IPS-18c (cell line): ENCODE data around the gene CADM1.

Source experiments
- H3K4me3 ChIP-seq: 2 replicates; pipeline ENCODE4 v1.7.0; 2013; ENCODE audit warnings: low read depth, mild to moderate bottlenecking, low read length, moderate library complexity; ENCODE audit not compliant: insufficient read depth
- H3K9me3 ChIP-seq: one replicate; pipeline ENCODE4 v1.6.1; 2013; ENCODE audit warnings: mild to moderate bottlenecking, low read length, moderate library complexity; ENCODE audit not compliant: control insufficient read depth, insufficient read depth

Gene CADM1

DNA sequence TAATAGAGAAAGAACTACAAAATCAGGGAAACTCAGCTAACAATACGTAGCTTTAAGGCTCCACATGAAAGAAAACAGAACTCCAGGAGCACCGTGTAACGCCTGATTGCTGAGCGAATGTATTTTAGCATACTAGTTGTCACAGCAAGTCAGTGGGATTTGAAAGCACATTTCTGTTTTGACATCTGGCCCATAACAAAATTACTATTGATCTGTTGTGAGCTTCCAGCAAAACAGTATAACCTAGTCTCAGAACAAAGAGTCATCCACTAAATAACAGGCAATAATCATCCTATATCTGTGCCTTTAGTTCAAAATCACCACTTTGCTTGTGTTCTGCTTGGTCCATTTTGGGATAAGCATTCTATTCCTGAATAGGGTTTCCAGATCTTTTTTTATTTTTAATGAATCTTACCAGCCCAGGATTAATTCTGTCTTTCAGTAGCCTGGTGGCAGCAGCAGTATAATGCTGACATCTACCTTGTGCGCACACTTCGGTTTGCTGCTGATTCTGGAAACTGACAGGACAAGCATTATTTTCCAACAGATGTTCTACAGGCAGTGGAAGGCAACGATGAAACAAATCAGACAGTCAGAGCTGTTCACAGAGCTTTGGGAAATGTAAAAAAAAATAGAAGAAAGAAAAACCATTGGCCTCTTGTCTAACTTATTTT, 66.2 kb downstream of the CADM1 start:
- Histone ChIP-seq H3K9me3 (no peaks in the 10 kb centered on the region), H3K4me3 (no peak overlapping the region)

DNA sequence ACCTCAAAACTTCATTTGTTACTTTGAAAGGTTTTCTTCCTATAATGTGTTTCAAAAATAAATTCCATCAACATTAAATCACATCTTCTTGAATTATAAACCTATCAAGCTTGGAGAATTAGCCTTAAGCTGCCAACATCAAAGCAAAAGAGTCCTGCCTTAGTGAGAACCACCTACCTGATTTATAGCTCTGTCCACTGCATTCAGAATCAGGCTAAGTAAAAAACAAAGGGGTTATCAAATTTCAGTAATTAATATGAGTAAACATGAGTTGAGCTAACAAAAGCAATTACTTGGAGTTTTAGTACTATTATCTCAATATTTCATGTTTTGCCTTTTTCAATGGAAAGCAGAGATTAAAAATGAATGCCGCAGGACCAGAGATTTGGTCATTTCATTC, 73.9 kb downstream of the CADM1 start:
- Histone ChIP-seq H3K9me3 (no peaks in the 10 kb centered on the region), H3K4me3 (no peak overlapping the region)

DNA sequence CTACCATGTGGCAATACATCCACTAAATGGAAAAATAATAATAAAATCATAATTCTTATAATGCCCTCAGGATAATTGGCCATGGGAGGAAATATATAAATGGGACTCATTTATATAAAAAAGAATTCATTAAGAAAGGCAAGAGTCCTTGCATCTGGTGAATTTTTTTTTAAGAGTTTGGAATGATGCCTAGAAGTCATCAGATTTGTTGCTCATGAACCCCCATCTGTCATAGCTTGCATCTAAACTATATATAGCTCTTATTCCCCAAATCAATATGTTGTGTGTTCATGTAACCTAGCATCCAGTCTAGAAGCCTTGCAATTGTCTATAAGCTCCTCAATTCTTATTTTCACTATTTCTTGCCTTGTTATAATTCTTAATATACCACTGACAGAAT, 75.9 kb downstream of the CADM1 start:
- no peak overlapping the region for H3K4me3 ChIP-seq
- no peaks in the 10 kb centered on the region for H3K9me3 ChIP-seq

DNA sequence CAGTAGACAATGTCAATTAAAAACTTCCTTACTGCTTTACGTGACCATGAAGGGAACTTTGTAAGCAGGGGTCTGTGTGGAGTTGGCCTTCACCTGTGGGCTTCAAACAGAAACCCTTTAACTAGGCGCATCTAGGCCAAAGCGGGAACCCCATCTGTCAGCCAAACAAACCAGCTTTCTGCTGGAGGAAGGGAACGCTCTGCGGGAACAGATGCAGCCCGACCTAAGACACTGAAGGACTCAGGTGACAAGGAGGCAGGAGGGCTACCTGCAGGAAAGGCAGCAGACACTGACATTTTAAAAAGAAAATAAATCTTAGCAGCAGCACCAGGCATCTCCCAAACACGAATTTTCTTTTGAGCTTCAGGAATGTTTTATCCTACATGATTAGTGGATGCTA, 78.4 kb downstream of the CADM1 start:
- H3K9me3 ChIP-seq = no peaks in the 10 kb centered on the region
- H3K4me3 ChIP-seq = no peak overlapping the region

DNA sequence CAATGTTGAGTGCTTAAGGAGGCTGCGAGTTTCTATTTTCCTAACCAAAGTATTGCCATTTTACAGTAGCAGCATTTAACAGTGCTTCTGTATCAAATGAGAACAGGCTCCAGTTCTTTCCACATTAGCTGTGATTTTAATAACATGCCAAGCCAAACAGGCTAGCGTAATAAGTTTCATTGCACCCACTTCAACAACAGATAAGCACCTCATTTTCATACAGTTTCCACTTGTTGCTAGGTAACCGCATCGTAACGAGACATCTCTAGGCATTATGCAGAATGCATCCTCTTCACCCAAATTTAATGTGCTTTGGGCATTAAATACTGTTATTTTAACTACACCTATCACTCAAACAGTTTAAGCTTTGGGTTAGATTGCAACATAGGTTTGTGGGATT, 79.0 kb downstream of the CADM1 start:
- Histone ChIP-seq H3K9me3 (no peaks in the 10 kb centered on the region), H3K4me3 (no peak overlapping the region)

DNA sequence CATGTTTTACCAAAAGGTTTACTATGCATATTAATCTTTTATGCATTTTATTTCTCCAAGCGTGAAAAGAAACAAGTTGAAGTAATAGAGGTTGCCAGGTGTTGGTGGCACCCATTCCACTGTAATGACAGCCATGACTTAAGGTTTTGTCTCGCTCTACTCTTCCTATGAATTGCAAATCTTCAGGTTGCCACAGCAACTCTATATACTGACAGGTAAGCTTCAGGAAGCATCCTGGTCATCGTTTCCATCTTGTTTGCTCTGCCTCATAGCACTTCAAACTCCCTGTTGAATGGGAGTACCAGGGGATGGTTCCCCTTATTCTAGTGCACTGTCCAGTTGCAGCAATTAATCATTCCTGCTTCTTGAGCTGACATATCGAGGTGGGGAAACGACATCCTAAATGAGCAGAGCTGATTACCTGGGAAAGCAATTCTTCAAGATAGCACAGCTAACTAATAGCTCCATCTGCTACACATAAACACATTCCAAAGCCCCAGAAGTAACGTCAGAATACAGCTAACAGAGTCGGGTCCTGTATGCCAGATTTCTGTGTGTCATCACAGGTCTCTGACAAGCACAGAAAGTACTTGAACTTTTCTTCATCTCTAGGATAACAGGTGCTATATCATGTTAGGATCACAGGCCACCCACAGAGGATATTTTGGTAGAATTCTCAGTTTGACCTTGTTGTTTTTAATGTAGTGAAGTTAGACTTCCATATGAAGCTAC, 80.3 kb downstream of the CADM1 start:
- no peaks in the 10 kb centered on the region for H3K9me3 ChIP-seq
- no peak overlapping the region for H3K4me3 ChIP-seq

DNA sequence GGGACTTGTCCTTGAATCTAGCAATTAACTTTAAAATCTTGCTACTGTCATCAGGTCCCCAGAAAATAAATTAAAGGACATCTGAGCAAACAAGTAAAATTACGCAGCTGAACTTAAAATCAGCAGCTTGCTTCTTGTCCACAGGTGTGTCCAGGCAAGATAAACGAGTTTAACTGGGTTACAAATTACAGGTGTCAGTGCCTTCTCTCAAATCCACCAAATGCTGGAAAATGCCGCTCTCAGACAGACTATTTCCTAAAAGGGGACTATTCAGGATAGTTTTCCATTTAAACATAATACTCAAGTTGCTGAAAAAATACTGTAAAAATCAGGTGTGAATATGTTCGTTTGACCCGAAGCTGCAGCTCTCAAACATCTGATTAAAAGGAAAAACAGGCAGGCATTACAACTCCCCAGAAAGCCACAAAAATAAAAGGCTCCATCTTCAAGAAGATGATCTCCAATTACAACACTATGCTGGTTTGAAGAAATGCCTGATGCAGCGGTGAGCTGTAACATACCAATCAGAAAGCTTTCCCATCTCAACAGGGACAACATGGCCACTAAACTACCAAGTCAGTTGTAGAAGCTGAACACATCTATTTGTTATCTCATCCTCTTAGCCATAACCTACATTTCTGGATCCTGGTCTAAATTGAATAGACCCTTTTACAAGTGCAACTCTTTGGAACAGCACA, 82.1 kb downstream of the CADM1 start:
- no peaks in the 10 kb centered on the region for H3K9me3 ChIP-seq
- no peak overlapping the region for H3K4me3 ChIP-seq

DNA sequence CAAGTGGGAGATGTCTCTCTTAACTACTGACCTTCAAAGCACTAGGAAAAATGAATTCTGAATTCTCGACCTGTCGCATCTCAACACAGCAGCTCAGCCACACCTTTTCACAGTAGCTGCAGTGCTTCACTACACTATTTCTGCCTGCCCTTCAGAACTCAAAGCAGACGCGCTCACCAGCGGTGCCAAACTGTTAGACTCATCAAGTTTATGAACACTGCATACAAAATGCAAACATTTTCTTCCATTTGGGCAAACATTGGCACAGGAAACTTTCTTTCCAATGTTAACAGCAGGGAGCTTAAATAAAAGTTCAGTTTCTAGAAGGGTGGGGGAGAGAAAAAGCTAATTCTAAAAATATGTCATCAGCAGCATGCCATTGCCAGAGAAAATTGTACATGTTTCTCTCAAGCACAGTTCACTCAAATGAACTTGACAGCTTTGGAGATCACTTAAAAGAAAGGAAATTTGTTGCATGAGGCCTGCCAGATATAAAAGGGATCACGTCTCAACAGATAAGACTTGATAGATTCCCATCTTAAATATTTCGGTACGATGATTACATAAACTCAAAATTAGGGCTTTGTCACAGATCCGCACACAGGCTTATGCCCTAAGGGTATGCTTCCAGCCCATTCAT, 82.7 kb downstream of the CADM1 start:
- no peaks in the 10 kb centered on the region for H3K9me3 ChIP-seq
- no peak overlapping the region for H3K4me3 ChIP-seq

DNA sequence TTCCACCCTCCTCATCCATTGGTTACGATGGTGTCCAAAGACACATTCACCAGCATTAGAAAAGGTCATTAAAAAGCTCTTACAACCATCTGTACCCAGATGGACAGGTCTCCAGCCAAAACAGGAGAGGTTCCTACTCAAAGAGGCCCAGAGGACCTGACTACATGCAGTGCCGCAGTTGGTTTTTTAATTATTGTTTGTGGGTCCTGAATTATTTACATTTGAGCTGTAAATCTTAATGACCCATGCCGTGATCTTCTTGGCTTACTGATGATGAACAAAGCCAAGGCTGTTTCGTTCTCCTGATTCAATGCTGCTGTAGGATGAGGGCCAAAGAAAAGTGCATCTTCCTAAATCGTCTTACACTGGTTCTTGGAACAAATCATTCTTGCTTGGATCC, 83.7 kb downstream of the CADM1 start:
- H3K4me3 ChIP-seq = no peak overlapping the region

DNA sequence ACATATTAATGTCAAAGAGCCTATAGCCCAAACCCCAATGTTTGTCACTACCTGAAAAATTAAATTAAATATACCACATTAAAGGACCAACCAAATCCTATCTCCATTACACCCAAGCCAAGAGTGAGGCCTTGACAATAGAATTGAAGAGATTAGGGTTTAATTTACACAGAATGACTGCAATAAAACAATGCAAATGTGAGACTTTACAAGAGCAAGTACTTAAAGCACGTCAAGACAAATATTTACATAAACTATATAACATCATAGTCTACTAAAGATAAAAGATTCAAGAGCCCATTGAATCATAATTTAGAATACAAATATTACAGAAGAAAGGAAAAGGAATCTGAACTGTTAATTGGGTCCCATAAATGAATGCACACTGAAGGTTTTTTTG, 85.6 kb downstream of the CADM1 start:
- no peak overlapping the region for H3K4me3 ChIP-seq
- no peaks in the 10 kb centered on the region for H3K9me3 ChIP-seq

More for the DNA sequence above, 83.7 kb downstream of the CADM1 start:
- no peaks in the 10 kb centered on the region for H3K9me3 ChIP-seq

DNA sequence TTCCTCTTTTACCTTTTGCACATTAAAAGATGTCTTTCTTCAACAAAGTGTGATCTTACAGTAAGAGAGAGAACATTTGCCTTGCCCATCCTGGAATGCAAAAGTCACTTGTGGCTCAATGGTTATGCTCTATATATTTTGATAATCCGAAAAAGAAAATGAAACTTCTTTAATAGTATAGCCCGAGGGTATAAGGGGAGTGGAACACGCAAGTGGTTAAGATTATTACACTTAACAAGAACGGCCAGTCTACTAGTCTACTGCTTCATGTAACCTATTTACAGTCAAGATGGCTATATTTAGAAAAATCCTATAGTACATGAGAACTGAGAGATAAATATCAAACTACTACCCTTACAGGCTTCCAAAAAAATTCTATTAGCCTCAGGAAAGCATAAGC, 86.1 kb downstream of the CADM1 start:
- H3K9me3 ChIP-seq = no peaks in the 10 kb centered on the region
- H3K4me3 ChIP-seq = no peak overlapping the region

DNA sequence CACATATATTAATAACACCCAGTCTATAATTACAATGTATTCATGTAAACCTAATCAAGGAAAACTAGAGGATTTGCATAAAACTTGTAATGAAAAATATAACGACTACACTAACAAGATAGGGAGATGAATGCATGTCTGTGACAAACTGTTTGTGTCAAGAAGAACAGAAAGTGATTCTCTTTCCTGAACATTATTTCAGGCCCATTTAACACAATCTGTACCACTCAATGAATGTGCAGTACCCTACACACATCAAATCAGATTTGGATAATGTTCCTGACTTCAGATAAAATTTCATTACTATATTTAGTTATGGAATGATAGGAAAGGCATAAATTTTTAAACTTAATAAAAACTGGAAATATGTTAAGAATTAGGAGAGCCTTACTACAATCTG, 93.1 kb downstream of the CADM1 start:
- H3K4me3 ChIP-seq = no peak overlapping the region

DNA sequence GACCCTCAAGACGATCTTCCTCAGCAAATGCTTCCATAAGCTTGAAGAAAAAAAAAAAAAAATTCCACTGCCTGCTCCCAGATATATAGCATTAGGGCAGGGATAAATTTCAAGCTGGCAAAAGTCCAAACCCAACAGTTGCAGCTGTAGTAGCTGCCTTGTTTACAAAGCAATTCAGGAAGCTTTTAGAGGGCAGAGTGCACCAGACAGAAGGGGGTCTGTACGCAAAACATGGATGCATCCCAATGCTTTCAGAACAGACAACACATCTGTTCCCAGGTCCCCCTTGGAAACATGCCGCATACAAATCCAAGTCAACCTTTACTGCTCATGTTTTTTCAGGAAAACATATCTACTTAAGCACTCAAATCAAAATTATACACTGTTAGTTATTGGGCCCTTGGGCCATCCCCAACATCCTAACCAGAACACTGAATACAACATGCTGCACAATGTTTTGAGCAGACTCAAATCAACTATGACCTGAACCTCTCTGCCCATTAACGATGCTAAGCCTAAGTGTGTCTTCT, 94.5 kb downstream of the CADM1 start:
- H3K4me3 ChIP-seq = no peak overlapping the region
- H3K9me3 ChIP-seq = no peaks in the 10 kb centered on the region

More for the DNA sequence above, 93.1 kb downstream of the CADM1 start:
- no peaks in the 10 kb centered on the region for H3K9me3 ChIP-seq

DNA sequence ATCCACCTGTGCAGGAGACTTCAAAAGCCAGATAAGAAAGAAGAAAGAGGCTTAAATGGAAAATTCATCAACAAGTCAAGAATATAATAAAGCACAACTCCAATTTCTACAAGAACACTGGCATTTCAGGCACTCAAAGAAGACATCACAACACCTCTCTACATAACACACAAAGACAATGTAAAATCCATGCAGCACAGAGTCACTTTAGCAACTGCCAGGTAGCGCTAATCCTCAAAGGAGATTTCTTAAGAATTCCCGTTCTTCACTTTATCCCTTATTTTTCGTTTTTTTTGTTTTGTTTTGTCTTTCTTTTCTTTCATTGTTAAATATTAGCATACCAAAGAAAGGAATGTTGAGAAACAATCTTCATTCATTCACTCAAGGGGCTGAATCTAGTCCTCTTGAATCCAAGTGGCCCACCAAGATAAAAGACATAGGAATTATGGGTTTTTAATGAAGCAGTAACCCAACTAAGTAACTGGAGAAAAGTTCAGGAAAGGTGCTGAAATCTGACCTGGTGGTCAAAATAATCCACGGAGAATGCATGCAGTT, 95.0 kb downstream of the CADM1 start:
- Histone ChIP-seq H3K9me3 (no peaks in the 10 kb centered on the region), H3K4me3 (no peak overlapping the region)

DNA sequence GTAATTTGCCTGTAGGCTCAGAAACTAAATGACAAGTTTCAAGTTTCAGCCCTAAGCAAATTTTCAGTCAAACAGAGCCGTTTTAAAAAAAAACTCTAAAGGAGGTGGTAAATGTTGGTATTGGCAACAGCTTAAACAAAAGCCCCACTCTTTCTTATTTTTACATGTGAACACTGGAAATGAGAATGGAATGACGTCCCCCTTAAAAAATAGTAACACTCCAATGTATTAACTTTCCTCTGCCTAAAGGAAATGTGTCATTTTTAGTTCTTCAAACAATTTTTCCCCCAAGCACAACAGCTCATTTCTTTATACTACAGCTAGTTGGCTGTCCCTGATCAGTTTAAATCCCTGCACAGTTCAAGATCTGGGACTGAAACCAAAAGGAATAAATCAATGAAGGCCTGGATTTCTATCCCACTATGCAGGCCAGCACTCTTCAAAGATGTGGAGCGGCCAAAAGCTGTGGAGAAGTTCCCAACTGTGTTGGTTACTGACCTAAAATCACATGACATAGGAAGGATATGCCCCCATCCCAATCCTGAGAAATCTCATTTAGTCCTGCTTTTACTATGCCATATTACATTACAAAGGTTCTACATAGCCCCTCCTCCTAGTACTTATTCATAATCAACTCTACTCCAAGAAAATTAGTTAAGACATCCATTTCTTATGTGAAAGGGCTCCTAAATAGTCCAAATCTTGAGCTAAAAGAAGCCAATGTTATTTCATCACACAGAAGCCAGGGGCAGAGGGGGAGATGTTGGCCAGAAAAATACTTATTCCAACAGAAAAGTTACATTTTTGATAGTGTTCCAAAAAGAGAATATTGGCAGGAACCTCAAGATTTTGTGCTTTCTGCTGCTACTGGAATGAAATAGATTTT, 95.9 kb downstream of the CADM1 start:
- Histone ChIP-seq H3K9me3 (no peaks in the 10 kb centered on the region), H3K4me3 (no peak overlapping the region)

DNA sequence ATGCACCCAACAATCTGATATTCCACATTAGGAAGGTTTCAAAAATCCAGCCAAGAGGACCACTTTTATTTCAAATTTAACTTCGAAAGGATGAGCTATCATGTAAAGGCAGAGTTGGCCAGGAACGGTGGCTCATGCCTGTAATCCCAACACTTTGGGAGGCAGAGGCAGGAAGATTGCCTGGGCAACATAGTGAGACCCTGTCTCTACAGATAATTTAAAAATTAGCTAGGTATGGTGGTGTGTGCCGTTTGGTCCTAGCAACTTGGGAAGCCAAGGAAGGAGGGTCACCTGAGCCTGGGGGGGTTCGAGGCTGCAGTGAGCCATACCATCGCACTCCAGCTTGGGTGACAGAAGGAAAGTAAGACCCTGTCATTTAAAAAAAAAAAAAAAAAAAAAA, 96.7 kb downstream of the CADM1 start:
- H3K4me3 ChIP-seq = no peak overlapping the region

More for the DNA sequence above, 96.7 kb downstream of the CADM1 start:
- no peaks in the 10 kb centered on the region for H3K9me3 ChIP-seq
